Measurements from ENCODE around the gene SMCO4.

DNA sequence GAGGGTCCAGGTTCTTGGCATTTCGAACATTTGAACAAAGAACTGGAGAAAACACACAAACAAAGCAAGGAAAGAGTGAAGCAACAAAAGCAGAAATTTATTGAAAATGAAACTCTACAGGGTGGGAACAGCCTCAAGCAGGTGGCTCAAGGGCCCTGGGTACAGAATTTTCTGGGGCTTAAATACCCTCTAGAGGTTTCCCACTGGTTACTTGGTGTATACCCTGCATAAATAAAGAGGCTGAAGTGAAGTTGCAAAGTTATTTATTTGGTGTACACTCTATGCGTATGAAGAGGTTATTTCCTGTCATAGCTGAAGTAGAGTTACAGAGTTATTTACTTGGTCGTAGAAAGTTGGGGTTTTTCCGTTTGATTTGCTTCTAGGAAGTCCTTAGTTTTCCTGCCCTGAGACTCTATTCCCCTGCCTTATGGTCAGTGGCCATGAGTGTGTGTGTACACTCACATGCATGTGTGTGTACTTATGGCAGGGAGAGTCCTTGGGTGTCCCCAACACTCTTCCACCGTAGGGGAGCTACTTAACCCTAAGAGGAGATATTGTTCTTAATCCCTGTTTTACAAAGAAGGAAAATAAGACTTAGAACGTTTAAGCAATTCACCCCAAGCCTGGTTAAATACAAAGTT is 5.6 kb upstream of the SMCO4 start:
- TF ChIP-seq, protein P1, sequence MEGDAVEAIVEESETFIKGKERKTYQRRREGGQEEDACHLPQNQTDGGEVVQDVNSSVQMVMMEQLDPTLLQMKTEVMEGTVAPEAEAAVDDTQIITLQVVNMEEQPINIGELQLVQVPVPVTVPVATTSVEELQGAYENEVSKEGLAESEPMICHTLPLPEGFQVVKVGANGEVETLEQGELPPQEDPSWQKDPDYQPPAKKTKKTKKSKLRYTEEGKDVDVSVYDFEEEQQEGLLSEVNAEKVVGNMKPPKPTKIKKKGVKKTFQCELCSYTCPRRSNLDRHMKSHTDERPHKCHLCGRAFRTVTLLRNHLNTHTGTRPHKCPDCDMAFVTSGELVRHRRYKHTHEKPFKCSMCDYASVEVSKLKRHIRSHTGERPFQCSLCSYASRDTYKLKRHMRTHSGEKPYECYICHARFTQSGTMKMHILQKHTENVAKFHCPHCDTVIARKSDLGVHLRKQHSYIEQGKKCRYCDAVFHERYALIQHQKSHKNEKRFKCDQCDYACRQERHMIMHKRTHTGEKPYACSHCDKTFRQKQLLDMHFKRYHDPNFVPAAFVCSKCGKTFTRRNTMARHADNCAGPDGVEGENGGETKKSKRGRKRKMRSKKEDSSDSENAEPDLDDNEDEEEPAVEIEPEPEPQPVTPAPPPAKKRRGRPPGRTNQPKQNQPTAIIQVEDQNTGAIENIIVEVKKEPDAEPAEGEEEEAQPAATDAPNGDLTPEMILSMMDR (IDR thresholded peaks at IDR 0.05) = no peak
- TF ChIP-seq, protein P2, sequence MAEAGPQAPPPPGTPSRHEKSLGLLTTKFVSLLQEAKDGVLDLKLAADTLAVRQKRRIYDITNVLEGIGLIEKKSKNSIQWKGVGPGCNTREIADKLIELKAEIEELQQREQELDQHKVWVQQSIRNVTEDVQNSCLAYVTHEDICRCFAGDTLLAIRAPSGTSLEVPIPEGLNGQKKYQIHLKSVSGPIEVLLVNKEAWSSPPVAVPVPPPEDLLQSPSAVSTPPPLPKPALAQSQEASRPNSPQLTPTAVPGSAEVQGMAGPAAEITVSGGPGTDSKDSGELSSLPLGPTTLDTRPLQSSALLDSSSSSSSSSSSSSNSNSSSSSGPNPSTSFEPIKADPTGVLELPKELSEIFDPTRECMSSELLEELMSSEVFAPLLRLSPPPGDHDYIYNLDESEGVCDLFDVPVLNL (CRISPR knock-in tag; IDR thresholded peaks at IDR 0.05; ENCODE audit: borderline replicate concordance, low read depth) = no peak
- TF ChIP-seq CREM (CRISPR knock-in tag; IDR thresholded peaks at IDR 0.05) (no peak), ZNF263 (CRISPR knock-in tag; IDR thresholded peaks at IDR 0.05; ENCODE audit: low read depth) (no peak)

All from WTC11 (cell line).